ENCODE measurements around the gene ATAD2B. TPM values are rescaled to one million over a fixed set of nuclear protein-coding genes. Genes with fewer than 3 reads are reported as not detected.

The ATAD2B gene
- total and polyA plus RNA-seq, 2 of the 4 experiments (the other 2 are of a cell fraction), result 1.5 to 5.0 TPM

GRCh38 chr2:23782646-23783045, 144.3 kb downstream of the ATAD2B start:
- no peak overlapping the region for H3K18ac ChIP-seq (ENCODE audit: low read depth, low read length)
- H2AK9ac ChIP-seq (replicated peaks; ENCODE audit: low read depth, low read length, poor library complexity), result no peak overlapping the region
- H3K36me3 ChIP-seq (ENCODE audit: control insufficient read depth, insufficient read depth, low read length), result peaks cover 7% of the 10 kb centered on the region
- H4K5ac ChIP-seq (ENCODE audit: low read depth, low read length), result no peak overlapping the region
- DNase-seq, result no peak
- in situ Hi-C loops (cut with MboI; ENCODE audit: low sequenced_read_pairs) (no loop called here), dilution Hi-C loops (cut with HindIII; ENCODE audit: low sequenced_read_pairs, unreplicated experiment) (no loop called here), intact Hi-C loops (cut with micrococcal nuclease) (no loop called here)
- H3K9ac ChIP-seq (ENCODE audit: low read depth, low read length), result no peak overlapping the region
- no CpG with 5 or more reads among the region's 1 CpG for WGBS, 2 experiments (ENCODE audit: extremely low coverage in 2 of 2, insufficient read length in 1 of 2)
- TF ChIP-seq MAFK (IDR thresholded peaks at IDR 0.05; ENCODE audit: low read depth, low read length) (no peak), SMC3 (IDR thresholded peaks at IDR 0.05; ENCODE audit: low read depth, low read length) (no peak), CHD1 (IDR thresholded peaks at IDR 0.05; ENCODE audit: low read depth, low read length) (no peak), BHLHE40 (IDR thresholded peaks at IDR 0.05; ENCODE audit: low read depth, low read length) (no peak), NFE2L2 (IDR thresholded peaks at IDR 0.05; ENCODE audit: low read depth, low read length) (no peak), POLR2A (IDR thresholded peaks at IDR 0.05; ENCODE audit: low read depth, low read length) (no peak), RFX5 (IDR thresholded peaks at IDR 0.05; ENCODE audit: low read depth, low read length) (no peak), MXI1 (IDR thresholded peaks at IDR 0.05; ENCODE audit: borderline replicate concordance, low read depth, low read length) (no peak), RAD21 (IDR thresholded peaks at IDR 0.05; ENCODE audit: low read length) (no peak), USF2 (IDR thresholded peaks at IDR 0.05; ENCODE audit: low read depth, low read length) (no peak), CEBPB (IDR thresholded peaks at IDR 0.05; ENCODE audit: low read depth, low read length) (no peak), FOS (IDR thresholded peaks at IDR 0.05; ENCODE audit: low read depth, low read length) (no peak)
- TF ChIP-seq, protein P1, sequence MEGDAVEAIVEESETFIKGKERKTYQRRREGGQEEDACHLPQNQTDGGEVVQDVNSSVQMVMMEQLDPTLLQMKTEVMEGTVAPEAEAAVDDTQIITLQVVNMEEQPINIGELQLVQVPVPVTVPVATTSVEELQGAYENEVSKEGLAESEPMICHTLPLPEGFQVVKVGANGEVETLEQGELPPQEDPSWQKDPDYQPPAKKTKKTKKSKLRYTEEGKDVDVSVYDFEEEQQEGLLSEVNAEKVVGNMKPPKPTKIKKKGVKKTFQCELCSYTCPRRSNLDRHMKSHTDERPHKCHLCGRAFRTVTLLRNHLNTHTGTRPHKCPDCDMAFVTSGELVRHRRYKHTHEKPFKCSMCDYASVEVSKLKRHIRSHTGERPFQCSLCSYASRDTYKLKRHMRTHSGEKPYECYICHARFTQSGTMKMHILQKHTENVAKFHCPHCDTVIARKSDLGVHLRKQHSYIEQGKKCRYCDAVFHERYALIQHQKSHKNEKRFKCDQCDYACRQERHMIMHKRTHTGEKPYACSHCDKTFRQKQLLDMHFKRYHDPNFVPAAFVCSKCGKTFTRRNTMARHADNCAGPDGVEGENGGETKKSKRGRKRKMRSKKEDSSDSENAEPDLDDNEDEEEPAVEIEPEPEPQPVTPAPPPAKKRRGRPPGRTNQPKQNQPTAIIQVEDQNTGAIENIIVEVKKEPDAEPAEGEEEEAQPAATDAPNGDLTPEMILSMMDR (conservative IDR thresholded peaks at IDR 0.05; ENCODE audit: low read depth, low read length), result no peak
- TF ChIP-seq, protein P2, sequence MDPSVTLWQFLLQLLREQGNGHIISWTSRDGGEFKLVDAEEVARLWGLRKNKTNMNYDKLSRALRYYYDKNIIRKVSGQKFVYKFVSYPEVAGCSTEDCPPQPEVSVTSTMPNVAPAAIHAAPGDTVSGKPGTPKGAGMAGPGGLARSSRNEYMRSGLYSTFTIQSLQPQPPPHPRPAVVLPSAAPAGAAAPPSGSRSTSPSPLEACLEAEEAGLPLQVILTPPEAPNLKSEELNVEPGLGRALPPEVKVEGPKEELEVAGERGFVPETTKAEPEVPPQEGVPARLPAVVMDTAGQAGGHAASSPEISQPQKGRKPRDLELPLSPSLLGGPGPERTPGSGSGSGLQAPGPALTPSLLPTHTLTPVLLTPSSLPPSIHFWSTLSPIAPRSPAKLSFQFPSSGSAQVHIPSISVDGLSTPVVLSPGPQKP (IDR thresholded peaks at IDR 0.05; ENCODE audit: borderline replicate concordance, low read depth, low read length), result no peak
- no peak overlapping the region for H2AK5ac ChIP-seq (ENCODE audit: low read depth, low read length)
- H3K4me1 ChIP-seq (ENCODE audit: control insufficient read depth, insufficient read depth, low read length), result no peaks in the 10 kb centered on the region
- H2AFZ ChIP-seq (replicated peaks; ENCODE audit: low read length, poor library complexity), result no peak overlapping the region
- ChIA-PET CTCF (no interaction called here), POLR2A (ENCODE audit: unreplicated experiment) (no interaction called here)
- H3K79me1 ChIP-seq (ENCODE audit: low read depth in 1 of 2, low read length in 2 of 2), result no peaks in the 10 kb centered on the region
- H4K8ac ChIP-seq (ENCODE audit: low read depth in 2 of 2, low read length in 2 of 2), result no peak overlapping the region
- H3K23ac ChIP-seq (ENCODE audit: low read depth, low read length), result no peak overlapping the region; the same call in 1 of the 2 replicates
- no peak overlapping the region for H2BK5ac ChIP-seq (ENCODE audit: low read depth, low read length, poor library complexity, severe bottlenecking)
- no peak overlapping the region for H2BK15ac ChIP-seq (ENCODE audit: low read depth, low read length)
- no peaks in the 10 kb centered on the region for H3K27me3 ChIP-seq (ENCODE audit: control insufficient read depth, insufficient read depth, low read length)
- H3K4ac ChIP-seq (ENCODE audit: low read depth, low read length), result no peak overlapping the region
- H3K9me1 ChIP-seq (ENCODE audit: insufficient read depth, low read length), result peaks cover 3% of the 10 kb centered on the region; the same call in 1 of the 2 replicates
- no peak overlapping the region for H3K14ac ChIP-seq (replicated peaks; ENCODE audit: low read depth, low read length)
- H2BK20ac ChIP-seq (ENCODE audit: low read depth, low read length), result no peak overlapping the region
- no peak for ATAC-seq (ENCODE audit: low read depth)
- H3K56ac ChIP-seq (ENCODE audit: extremely low read depth, insufficient read depth, low read length), result no peak overlapping the region
- H4K91ac ChIP-seq (ENCODE audit: insufficient read depth, low read depth, low read length), result no peak overlapping the region
- no TSS peak for BruUV-seq (replicated peaks)
- no peaks in the 10 kb centered on the region for H3K9me3 ChIP-seq (ENCODE audit: control insufficient read depth, insufficient read depth, low read length)
- H3K4me2 ChIP-seq (ENCODE audit: low read depth, low read length), result no peak overlapping the region
- no peak overlapping the region for H3K27ac ChIP-seq (ENCODE audit: insufficient read depth, low read length)
- H4K20me1 ChIP-seq (ENCODE audit: insufficient read depth, low read length), result no peaks in the 10 kb centered on the region
- H2BK120ac ChIP-seq (ENCODE audit: low read depth, low read length), result no peak overlapping the region
- no peak overlapping the region for H3K4me3 ChIP-seq (ENCODE audit: insufficient read depth, low read depth, low read length)
